Panc1 (cell line): ENCODE data around the gene GALNT10.

Experiments
- CTCF ChIP-seq: fragments of 450-650 bp; IDR thresholded peaks from 2 replicates; pipeline ENCODE4 v1.5.1; 2017; ENCODE audit warnings: mild to moderate bottlenecking
- POLR2AphosphoS5 ChIP-seq: IDR thresholded peaks from 2 replicates; pipeline ENCODE4 v1.6.1; 2012; ENCODE audit warnings: mild to moderate bottlenecking, low read depth, low read length, moderate library complexity
- REST ChIP-seq, 2 experiments: IDR thresholded peaks; 2 replicates each; pipeline ENCODE4 v1.6.1; 2011 to 2012; ENCODE audit warnings: low read depth in 2 of 2, control low read depth in 1 of 2, low read length in 1 of 2, mild to moderate bottlenecking in 1 of 2, moderate library complexity in 1 of 2; ENCODE audit not compliant: insufficient read depth in 1 of 2
- SIN3A ChIP-seq: IDR thresholded peaks from 2 replicates; pipeline ENCODE4 v1.6.1; 2012; ENCODE audit warnings: low read depth, mild to moderate bottlenecking, low read length, moderate library complexity, borderline replicate concordance; ENCODE audit not compliant: insufficient read depth

DNA sequence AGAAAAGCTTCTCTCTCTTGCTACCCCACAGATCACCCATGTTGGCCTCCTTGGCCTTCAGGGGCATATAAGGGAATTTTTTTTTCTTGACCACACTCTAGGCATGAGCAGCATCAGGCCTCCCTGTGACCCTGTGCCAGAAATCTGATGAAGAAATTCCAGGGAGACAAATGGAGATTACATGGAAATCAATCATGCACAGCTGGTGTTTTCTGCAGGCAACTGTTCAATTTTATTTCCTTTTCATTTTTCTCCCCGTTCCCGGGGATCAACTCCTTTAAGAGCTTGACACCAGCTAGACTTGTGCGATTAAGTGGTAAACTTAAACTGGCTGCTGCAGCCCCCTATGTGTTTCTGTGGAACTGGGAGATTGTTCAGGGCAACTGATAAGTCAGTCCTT lies 59.3 kb downstream of the GALNT10 start:
- TF ChIP-seq CTCF (no peak), POLR2AphosphoS5 (no peak), SIN3A (no peak), REST (IDR thresholded peaks at IDR 0.05; ENCODE audit: insufficient read depth in 1 of 2, low read depth in 2 of 2, low read length in 1 of 2) (no peak)
